ENCODE results near the gene RAD51B.

RAD51B gene

DNA sequence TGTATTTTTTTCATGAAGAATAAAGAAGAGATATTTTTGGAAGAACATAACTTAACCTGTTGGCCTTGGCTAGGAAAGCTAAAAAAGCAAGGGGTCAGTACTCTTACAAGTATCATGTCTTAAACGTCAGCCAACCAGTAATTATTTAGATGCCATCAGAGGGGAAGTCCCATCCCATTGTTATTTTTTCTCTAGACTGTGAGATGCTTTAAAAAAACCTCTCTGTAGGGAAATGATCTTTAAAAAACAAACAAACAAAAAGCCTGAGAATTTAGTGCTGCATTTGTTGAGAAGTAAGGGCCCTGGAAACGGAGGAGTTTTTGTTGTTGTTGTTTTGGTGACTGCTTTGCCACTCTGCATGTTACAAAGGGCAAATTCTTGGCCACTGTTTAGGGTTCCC, 499.2 kb downstream of the RAD51B start:
- H3K27me3 ChIP-seq = no peaks in the 10 kb centered on the region
- no peak overlapping the region for H3K4me3 ChIP-seq (ENCODE audit: low read depth, low read length)
- no peak for DNase-seq
- no peaks in the 10 kb centered on the region for H3K9me3 ChIP-seq
- H3K36me3 ChIP-seq = no peaks in the 10 kb centered on the region
- H3K4me1 ChIP-seq = no peaks in the 10 kb centered on the region
- TF ChIP-seq, protein P1, sequence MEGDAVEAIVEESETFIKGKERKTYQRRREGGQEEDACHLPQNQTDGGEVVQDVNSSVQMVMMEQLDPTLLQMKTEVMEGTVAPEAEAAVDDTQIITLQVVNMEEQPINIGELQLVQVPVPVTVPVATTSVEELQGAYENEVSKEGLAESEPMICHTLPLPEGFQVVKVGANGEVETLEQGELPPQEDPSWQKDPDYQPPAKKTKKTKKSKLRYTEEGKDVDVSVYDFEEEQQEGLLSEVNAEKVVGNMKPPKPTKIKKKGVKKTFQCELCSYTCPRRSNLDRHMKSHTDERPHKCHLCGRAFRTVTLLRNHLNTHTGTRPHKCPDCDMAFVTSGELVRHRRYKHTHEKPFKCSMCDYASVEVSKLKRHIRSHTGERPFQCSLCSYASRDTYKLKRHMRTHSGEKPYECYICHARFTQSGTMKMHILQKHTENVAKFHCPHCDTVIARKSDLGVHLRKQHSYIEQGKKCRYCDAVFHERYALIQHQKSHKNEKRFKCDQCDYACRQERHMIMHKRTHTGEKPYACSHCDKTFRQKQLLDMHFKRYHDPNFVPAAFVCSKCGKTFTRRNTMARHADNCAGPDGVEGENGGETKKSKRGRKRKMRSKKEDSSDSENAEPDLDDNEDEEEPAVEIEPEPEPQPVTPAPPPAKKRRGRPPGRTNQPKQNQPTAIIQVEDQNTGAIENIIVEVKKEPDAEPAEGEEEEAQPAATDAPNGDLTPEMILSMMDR (IDR thresholded peaks at IDR 0.05; ENCODE audit: low read depth, low read length) = no peak

DNA sequence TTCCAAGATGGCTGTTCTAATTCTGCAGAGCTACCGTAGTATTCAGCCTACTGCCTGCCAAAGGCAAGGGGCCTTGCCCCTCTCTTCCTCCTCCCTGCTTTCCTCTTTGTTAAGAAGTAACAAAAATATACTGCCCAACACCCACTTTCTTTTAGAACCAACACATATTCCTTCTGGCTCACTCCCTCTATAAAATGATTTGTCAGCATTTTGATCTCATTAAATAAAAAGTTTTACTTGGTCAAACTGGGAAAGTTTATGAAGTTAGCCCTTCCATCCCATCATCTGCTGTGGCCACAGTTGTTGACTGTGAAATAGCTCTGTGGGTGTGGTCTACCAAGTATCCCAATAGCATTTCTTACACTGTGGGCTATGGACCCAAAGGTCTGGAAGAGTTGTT, 500.9 kb downstream of the RAD51B start:
- no peaks in the 10 kb centered on the region for H3K9me3 ChIP-seq
- no peaks in the 10 kb centered on the region for H3K36me3 ChIP-seq
- TF ChIP-seq, protein P1 (IDR thresholded peaks at IDR 0.05; ENCODE audit: low read depth, low read length) = no peak
- H3K4me3 ChIP-seq (ENCODE audit: low read depth, low read length) = no peak overlapping the region
- DNase-seq = no peak
- H3K4me1 ChIP-seq = no peaks in the 10 kb centered on the region
- no peaks in the 10 kb centered on the region for H3K27me3 ChIP-seq

DNA sequence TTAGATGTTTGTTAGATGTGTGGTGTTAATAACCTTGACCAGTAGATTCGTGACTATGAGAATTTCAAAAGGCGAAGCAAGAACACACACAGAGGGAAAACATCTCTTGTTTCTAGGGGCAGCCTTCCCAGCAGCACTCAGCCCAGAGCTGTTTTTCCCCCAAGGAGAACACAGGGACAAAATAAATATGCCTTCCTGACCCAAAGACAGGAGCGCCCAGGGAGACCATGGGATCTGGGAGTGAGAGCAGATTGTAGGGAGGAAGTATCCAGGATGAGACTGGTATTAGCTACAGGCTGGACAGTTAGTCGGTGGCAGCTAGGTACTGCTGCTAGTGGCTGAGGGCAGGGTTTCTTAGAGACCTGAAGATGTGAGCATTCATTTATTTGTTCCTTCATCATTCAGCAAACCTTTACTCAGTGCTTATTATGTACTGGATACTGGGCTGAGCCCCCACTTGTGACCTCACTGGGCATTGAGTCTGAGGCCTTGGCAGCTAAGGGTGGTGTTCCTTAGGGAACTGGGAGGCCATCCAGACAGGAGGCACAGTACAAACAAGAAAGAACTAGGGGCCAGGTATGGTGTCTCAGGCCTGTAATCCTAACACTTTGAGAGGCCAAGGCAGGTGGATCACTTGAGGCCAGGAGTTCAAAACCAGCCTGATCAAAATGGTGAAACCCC, 503.5 kb downstream of the RAD51B start:
- DNase-seq = no peak
- no peak overlapping the region for H3K4me3 ChIP-seq (ENCODE audit: low read depth, low read length)

DNA sequence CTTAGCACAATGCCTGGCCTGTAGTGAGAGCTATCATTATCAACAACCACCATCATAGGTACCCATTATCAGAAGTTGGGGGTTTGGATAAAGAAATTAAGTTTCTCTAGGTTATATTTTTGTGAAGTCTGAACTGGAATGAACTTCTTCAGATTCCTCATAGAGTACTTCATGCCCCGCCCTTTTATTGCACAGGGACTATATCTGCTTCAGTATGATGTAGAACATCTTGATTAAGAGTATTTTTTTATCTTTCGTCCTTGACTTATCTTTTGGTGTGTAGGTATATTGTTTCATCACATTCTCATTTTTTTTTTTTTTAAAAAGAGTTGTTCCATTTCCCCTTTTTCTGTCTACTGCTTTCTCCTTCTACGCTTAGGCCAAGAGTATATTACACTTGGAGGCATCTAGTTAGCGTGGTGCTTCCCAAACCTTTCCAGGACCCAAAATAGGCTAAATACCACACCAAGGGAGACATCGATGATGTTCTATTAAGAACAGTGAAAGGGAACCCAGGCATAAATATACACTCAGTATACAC, 505.8 kb downstream of the RAD51B start:
- DNase-seq = no peak
- no peaks in the 10 kb centered on the region for H3K36me3 ChIP-seq
- no peak overlapping the region for H3K4me3 ChIP-seq (ENCODE audit: low read depth, low read length)
- no peaks in the 10 kb centered on the region for H3K4me1 ChIP-seq
- no peaks in the 10 kb centered on the region for H3K9me3 ChIP-seq
- H3K27me3 ChIP-seq = no peaks in the 10 kb centered on the region
- TF ChIP-seq, protein P1 (IDR thresholded peaks at IDR 0.05; ENCODE audit: low read depth, low read length) = no peak

More for the DNA sequence above, 503.5 kb downstream of the RAD51B start:
- H3K9me3 ChIP-seq = no peaks in the 10 kb centered on the region
- H3K36me3 ChIP-seq = no peaks in the 10 kb centered on the region
- no peaks in the 10 kb centered on the region for H3K4me1 ChIP-seq
- no peaks in the 10 kb centered on the region for H3K27me3 ChIP-seq
- TF ChIP-seq, protein P1 (IDR thresholded peaks at IDR 0.05; ENCODE audit: low read depth, low read length) = no peak

DNA sequence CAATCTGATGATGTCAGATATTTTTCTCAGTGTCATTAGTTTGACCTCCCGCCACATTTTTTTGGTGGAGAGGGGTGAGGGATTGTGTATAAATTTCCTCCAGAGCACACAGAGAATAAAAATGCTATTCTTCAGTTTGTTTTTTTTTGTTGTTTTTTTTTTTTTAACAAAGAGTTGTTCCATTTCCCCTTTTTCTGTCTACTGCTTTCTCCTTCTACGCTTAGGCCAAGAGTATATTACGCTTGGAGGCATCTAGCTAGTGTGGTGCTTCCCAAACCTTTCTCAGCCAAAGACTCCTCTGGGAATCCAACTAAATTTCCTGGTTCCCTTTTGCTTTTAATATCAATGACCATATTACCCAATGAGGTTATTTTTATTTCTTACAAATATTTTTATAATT, 507.7 kb downstream of the RAD51B start:
- Histone ChIP-seq H3K4me1 (no peaks in the 10 kb centered on the region), H3K4me3 (ENCODE audit: low read depth, low read length) (no peak overlapping the region), H3K9me3 (no peaks in the 10 kb centered on the region), H3K27me3 (no peaks in the 10 kb centered on the region), H3K36me3 (no peaks in the 10 kb centered on the region)
- TF ChIP-seq, protein P1 (IDR thresholded peaks at IDR 0.05; ENCODE audit: low read depth, low read length) = no peak
- DNase-seq = no peak

DNA sequence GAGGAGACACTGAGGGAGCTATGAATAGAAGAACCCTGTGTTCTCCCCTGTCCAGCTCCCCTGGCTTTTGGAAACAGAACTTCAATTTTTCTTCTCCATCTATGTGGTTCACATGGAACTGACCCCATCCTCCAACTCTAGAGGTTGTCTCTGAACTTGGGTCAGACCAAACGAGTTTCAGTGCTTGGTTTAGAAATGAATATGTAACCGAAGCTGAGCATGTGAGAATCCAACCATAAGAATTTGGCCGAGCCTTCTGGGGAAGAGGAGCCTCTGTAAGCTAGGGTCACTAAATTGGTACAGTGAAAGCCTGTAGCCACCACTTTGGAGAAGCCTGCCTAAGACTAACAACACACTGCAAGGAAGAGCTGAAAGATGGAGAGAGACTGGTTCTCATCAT, 508.9 kb downstream of the RAD51B start:
- no peaks in the 10 kb centered on the region for H3K4me1 ChIP-seq
- H3K9me3 ChIP-seq = no peaks in the 10 kb centered on the region
- DNase-seq = no peak
- TF ChIP-seq, protein P1 (IDR thresholded peaks at IDR 0.05; ENCODE audit: low read depth, low read length) = no peak
- no peak overlapping the region for H3K4me3 ChIP-seq (ENCODE audit: low read depth, low read length)
- H3K27me3 ChIP-seq = no peaks in the 10 kb centered on the region
- H3K36me3 ChIP-seq = no peaks in the 10 kb centered on the region

All from BE2C (cell line).